ENCODE data around the gene IMPDH1.

Gene IMPDH1

GRCh38 chr7:128404886-128405470 is 4.8 kb downstream of the IMPDH1 start:
- peak overlapping the region; percentile 89 for H3K27ac Mint-ChIP-seq
- no peak for DNase-seq
- H3K4me1 Mint-ChIP-seq: peaks cover 37 to 49% of the 10 kb centered on the region in 2 donors

GRCh38 chr7:128404143-128404681 is 5.6 kb downstream of the IMPDH1 start:
- Mint-ChIP-seq H3K36me3 (peaks cover 10 to 30% of the 10 kb centered on the region in 2 donors), H3K4me3 (peak overlapping the region; percentile 37 to 40), H3K4me1 (peaks cover 36 to 47% of the 10 kb centered on the region in 2 donors)

More at GRCh38 chr7:128404886-128405470, 4.8 kb downstream of the IMPDH1 start:
- ATAC-seq (replicated peaks): no peak
- Mint-ChIP-seq H3K27me3 (no peaks in the 10 kb centered on the region), H3K36me3 (peaks cover 10 to 26% of the 10 kb centered on the region in 2 donors), H3K9me3 (no peaks in the 10 kb centered on the region), H3K4me3 (peak overlapping the region; percentile 88)

GRCh38 chr7:128403676-128404075 is 6.1 kb downstream of the IMPDH1 start:
- peak overlapping the region; percentile 60 for H3K27ac Mint-ChIP-seq

More at GRCh38 chr7:128404143-128404681, 5.6 kb downstream of the IMPDH1 start:
- ATAC-seq (replicated peaks): no peak
- no peaks in the 10 kb centered on the region for H3K9me3 Mint-ChIP-seq
- no peak for DNase-seq
- no peaks in the 10 kb centered on the region for H3K27me3 Mint-ChIP-seq
- H3K27ac Mint-ChIP-seq: peak overlapping the region; percentile 47

GRCh38 chr7:128402356-128402755 is 7.4 kb downstream of the IMPDH1 start:
- H3K4me3 Mint-ChIP-seq: no peak overlapping the region

More at GRCh38 chr7:128403676-128404075, 6.1 kb downstream of the IMPDH1 start:
- Mint-ChIP-seq H3K36me3 (peaks cover 10 to 30% of the 10 kb centered on the region in 2 donors), H3K9me3 (no peaks in the 10 kb centered on the region), H3K4me3 (no peak overlapping the region), H3K4me1 (peaks cover 32 to 42% of the 10 kb centered on the region in 2 donors), H3K27me3 (no peaks in the 10 kb centered on the region)
- DNase-seq (no peak), ATAC-seq (replicated peaks) (no peak)

GRCh38 chr7:128400566-128400965 is 9.2 kb downstream of the IMPDH1 start:
- H3K27ac Mint-ChIP-seq: no peak overlapping the region
- DNase-seq: no peak
- no peak for ATAC-seq (replicated peaks)
- H3K4me1 Mint-ChIP-seq: peaks cover 13 to 20% of the 10 kb centered on the region in 2 donors
- no peaks in the 10 kb centered on the region for H3K9me3 Mint-ChIP-seq
- H3K27me3 Mint-ChIP-seq: no peaks in the 10 kb centered on the region
- H3K4me3 Mint-ChIP-seq: no peak overlapping the region
- H3K36me3 Mint-ChIP-seq: peaks cover 23 to 55% of the 10 kb centered on the region in 2 donors

More at GRCh38 chr7:128402356-128402755, 7.4 kb downstream of the IMPDH1 start:
- no peak for ATAC-seq (replicated peaks)
- H3K27ac Mint-ChIP-seq: no peak overlapping the region
- H3K27me3 Mint-ChIP-seq: no peaks in the 10 kb centered on the region
- no peak for DNase-seq
- H3K4me1 Mint-ChIP-seq: peaks cover 24 to 33% of the 10 kb centered on the region in 2 donors
- no peaks in the 10 kb centered on the region for H3K9me3 Mint-ChIP-seq
- H3K36me3 Mint-ChIP-seq: peaks cover 16 to 41% of the 10 kb centered on the region in 2 donors

GRCh38 chr7:128399991-128400390 is 9.8 kb downstream of the IMPDH1 start:
- peaks cover 23 to 55% of the 10 kb centered on the region in 2 donors for H3K36me3 Mint-ChIP-seq
- H3K27me3 Mint-ChIP-seq: no peaks in the 10 kb centered on the region
- H3K9me3 Mint-ChIP-seq: no peaks in the 10 kb centered on the region
- DNase-seq (no peak), ATAC-seq (replicated peaks) (no peak)
- H3K4me3 Mint-ChIP-seq: no peak overlapping the region
- peaks cover 12 to 18% of the 10 kb centered on the region in 2 donors for H3K4me1 Mint-ChIP-seq
- no peak overlapping the region for H3K27ac Mint-ChIP-seq

GRCh38 chr7:128398841-128399135 is 11.0 kb downstream of the IMPDH1 start:
- H3K27me3 Mint-ChIP-seq: no peaks in the 10 kb centered on the region
- no peak for DNase-seq
- H3K27ac Mint-ChIP-seq: no peak overlapping the region
- peaks cover 27 to 61% of the 10 kb centered on the region in 2 donors for H3K36me3 Mint-ChIP-seq
- no peaks in the 10 kb centered on the region for H3K9me3 Mint-ChIP-seq
- no peak overlapping the region for H3K4me3 Mint-ChIP-seq
- H3K4me1 Mint-ChIP-seq: peaks cover 6% of the 10 kb centered on the region in 2 donors
- no peak for ATAC-seq (replicated peaks)

- no peaks in the 10 kb centered on the region for H3K9me3 Mint-ChIP-seq
- peaks cover under 1 to 2% of the 10 kb centered on the region in 2 donors for H3K4me1 Mint-ChIP-seq
- no peaks in the 10 kb centered on the region for H3K27me3 Mint-ChIP-seq
- no peak for DNase-seq
- H3K36me3 Mint-ChIP-seq: peaks cover 24 to 57% of the 10 kb centered on the region in 2 donors
- peak overlapping the region; percentile 89 for H3K27ac Mint-ChIP-seq
- H3K4me3 Mint-ChIP-seq: no peak overlapping the region
- peak in 1 of 2 donors; percentile 39 for ATAC-seq (replicated peaks)
Observed at GRCh38 chr7:128398016-128398840, 11.6 kb downstream of the IMPDH1 start.

- H3K36me3 Mint-ChIP-seq: peaks cover 24 to 55% of the 10 kb centered on the region in 2 donors
- DNase-seq (no peak), ATAC-seq (replicated peaks) (no peak)
- H3K4me3 Mint-ChIP-seq: no peak overlapping the region
- H3K4me1 Mint-ChIP-seq: peaks cover under 1 to 2% of the 10 kb centered on the region in 2 donors
- no peaks in the 10 kb centered on the region for H3K27me3 Mint-ChIP-seq
- H3K27ac Mint-ChIP-seq: no peak overlapping the region
- H3K9me3 Mint-ChIP-seq: no peaks in the 10 kb centered on the region
Observed at GRCh38 chr7:128396357-128396756, 13.4 kb downstream of the IMPDH1 start.

GRCh38 chr7:128395748-128396147 is 14.0 kb downstream of the IMPDH1 start:
- Mint-ChIP-seq H3K9me3 (no peaks in the 10 kb centered on the region), H3K4me3 (no peak overlapping the region), H3K27ac (no peak overlapping the region), H3K36me3 (peaks cover 21 to 52% of the 10 kb centered on the region in 2 donors), H3K4me1 (peaks cover 2 to 6% of the 10 kb centered on the region in 2 donors), H3K27me3 (no peaks in the 10 kb centered on the region)
- DNase-seq (no peak), ATAC-seq (replicated peaks) (no peak)

- Mint-ChIP-seq H3K4me3 (no peak overlapping the region), H3K36me3 (peaks cover 21 to 45% of the 10 kb centered on the region in 2 donors), H3K4me1 (peaks cover 0 to 6% of the 10 kb centered on the region in 2 donors), H3K9me3 (no peaks in the 10 kb centered on the region), H3K27me3 (no peaks in the 10 kb centered on the region), H3K27ac (no peak overlapping the region)
- no peak for DNase-seq
- ATAC-seq (replicated peaks): no peak
Observed at GRCh38 chr7:128394904-128395496, 14.8 kb downstream of the IMPDH1 start.

GRCh38 chr7:128393526-128394330 is 16.1 kb downstream of the IMPDH1 start:
- Mint-ChIP-seq H3K9me3 (no peaks in the 10 kb centered on the region), H3K4me3 (no peak overlapping the region), H3K27ac (no peak overlapping the region), H3K36me3 (peaks cover 21 to 41% of the 10 kb centered on the region in 2 donors), H3K4me1 (peaks cover 0 to 6% of the 10 kb centered on the region in 2 donors), H3K27me3 (no peaks in the 10 kb centered on the region)
- ATAC-seq (replicated peaks) (no peak), DNase-seq (no peak)

- Mint-ChIP-seq H3K9me3 (no peaks in the 10 kb centered on the region), H3K27ac (no peak overlapping the region), H3K36me3 (peaks cover 16 to 33% of the 10 kb centered on the region in 2 donors)
Observed at GRCh38 chr7:128392446-128393327, 17.1 kb downstream of the IMPDH1 start.

More at GRCh38 chr7:128392446-128393327, 17.1 kb downstream of the IMPDH1 start:
- no peak overlapping the region for H3K4me3 Mint-ChIP-seq
- DNase-seq: no peak
- H3K4me1 Mint-ChIP-seq: peaks cover 2 to 13% of the 10 kb centered on the region in 2 donors
- no peak for ATAC-seq (replicated peaks)
- H3K27me3 Mint-ChIP-seq: peaks cover 6 to 7% of the 10 kb centered on the region in 2 donors
